ENCODE measurements around the gene ALLC.

The ALLC gene

GRCh38 chr2:3636586-3637310, 21.3 kb upstream of the ALLC start:
- no peak for DNase-seq (ENCODE audit: low read depth, low spot score)
- TF ChIP-seq CTCF (IDR thresholded peaks at IDR 0.05; ENCODE audit: low read depth, low read length), result no peak
- H3K4me3 ChIP-seq (ENCODE audit: low read depth, low read length), result no peak overlapping the region
- in situ Hi-C loops (cut with HindIII; ENCODE audit: low sequenced_read_pairs), result no loop called here

GRCh38 chr2:3637311-3637675, 20.7 kb upstream of the ALLC start:
- no peak overlapping the region for H3K4me3 ChIP-seq (ENCODE audit: low read depth, low read length)
- no peak for DNase-seq (ENCODE audit: low read depth, low spot score)
- no peak for TF ChIP-seq CTCF (IDR thresholded peaks at IDR 0.05; ENCODE audit: low read depth, low read length)
- in situ Hi-C loops (cut with HindIII; ENCODE audit: low sequenced_read_pairs), result no loop called here

- DNase-seq (ENCODE audit: low read depth, low spot score), result no peak
- in situ Hi-C loops (cut with HindIII; ENCODE audit: low sequenced_read_pairs), result no loop called here
- H3K4me3 ChIP-seq (ENCODE audit: low read depth, low read length), result no peak overlapping the region
- no peak for TF ChIP-seq CTCF (IDR thresholded peaks at IDR 0.05; ENCODE audit: low read depth, low read length)
Observed at GRCh38 chr2:3637692-3638455, 20.1 kb upstream of the ALLC start.

GRCh38 chr2:3638456-3638810, 19.6 kb upstream of the ALLC start:
- TF ChIP-seq CTCF (IDR thresholded peaks at IDR 0.05; ENCODE audit: low read depth, low read length), result no peak
- no peak overlapping the region for H3K4me3 ChIP-seq (ENCODE audit: low read depth, low read length)
- in situ Hi-C loops (cut with HindIII; ENCODE audit: low sequenced_read_pairs), result no loop called here
- no peak for DNase-seq (ENCODE audit: low read depth, low spot score)

GRCh38 chr2:3639015-3639630, 18.9 kb upstream of the ALLC start:
- in situ Hi-C loops (cut with HindIII; ENCODE audit: low sequenced_read_pairs), result no loop called here
- DNase-seq (ENCODE audit: low read depth, low spot score), result no peak
- no peak for TF ChIP-seq CTCF (IDR thresholded peaks at IDR 0.05; ENCODE audit: low read depth, low read length)

GRCh38 chr2:3639653-3640052, 18.3 kb upstream of the ALLC start:
- in situ Hi-C loops (cut with HindIII; ENCODE audit: low sequenced_read_pairs), result no loop called here
- DNase-seq (ENCODE audit: low read depth, low spot score), result no peak
- no peak for TF ChIP-seq CTCF (IDR thresholded peaks at IDR 0.05; ENCODE audit: low read depth, low read length)
- H3K4me3 ChIP-seq (ENCODE audit: low read depth, low read length), result no peak overlapping the region

More at GRCh38 chr2:3639015-3639630, 18.9 kb upstream of the ALLC start:
- H3K4me3 ChIP-seq (ENCODE audit: low read depth, low read length), result no peak overlapping the region

Measured in astrocyte of the spinal cord (primary cell).